CD4-positive, alpha-beta memory T cell (primary cell): ENCODE results near the gene PDE4B. TPM values are rescaled to one million over a fixed set of nuclear protein-coding genes. Genes with fewer than 3 reads are reported as not detected.
"Not testable (repeated sequence)": the region's sequence is repeated elsewhere in the genome, so short reads cannot be mapped to it uniquely, and the experiment has no call there.

Experiments used
- CTCF ChIA-PET: fragments of 350-600 bp; sonication (Branson Sonifier 250); formaldehyde crosslinking; loops from one replicate; lab custom pipeline; 2021; ENCODE audit warnings: inconsistent platforms; ENCODE audit not compliant: partially characterized antibody; lab: Charles Lee
- POLR2A ChIA-PET: fragments of 350-600 bp; sonication (Branson Sonifier 250); formaldehyde crosslinking; loops from one replicate; lab custom pipeline; 2021; ENCODE audit not compliant: partially characterized antibody; lab: Charles Lee
- DNase-seq, 5 donors: peaks; one replicate each; pipeline versions ENCODE4 v3.0.0 to v3.0.0-alpha.2; 2020 to 2022; ENCODE audit warnings: mixed read lengths in 1 of 5
- H3K27ac ChIP-seq: one replicate; pipeline ENCODE4 v1.7.0; 2013; ENCODE audit warnings: low read depth, low read length
- H3K27me3 ChIP-seq: 2 replicates; pipeline ENCODE4 v1.7.0; 2013; ENCODE audit warnings: mild to moderate bottlenecking, low read length, moderate library complexity; ENCODE audit not compliant: insufficient read depth
- H3K36me3 ChIP-seq: 2 replicates; pipeline ENCODE4 v1.7.0; 2013; ENCODE audit warnings: mild to moderate bottlenecking, low read length, moderate library complexity; ENCODE audit not compliant: insufficient read depth
- H3K4me1 ChIP-seq: 2 replicates; pipeline ENCODE4 v1.7.0; 2013; ENCODE audit warnings: mild to moderate bottlenecking, low read length, moderate library complexity; ENCODE audit not compliant: insufficient read depth
- H3K4me3 ChIP-seq, 2 donors: one replicate each; pipeline ENCODE4 v1.7.0; 2013; ENCODE audit warnings: low read length in 2 of 2, mild to moderate bottlenecking in 1 of 2
- H3K9me3 ChIP-seq, 2 donors: one replicate each; pipeline ENCODE4 v1.7.0; 2013; ENCODE audit warnings: low read length in 2 of 2, control low read depth in 1 of 2; ENCODE audit not compliant: control insufficient read depth in 1 of 2
- H3K27ac Mint-ChIP-seq, 7 donors: one replicate each; pipeline ENCODE4 v1.8.0; 2020 to 2021; ENCODE audit warnings: mixed read lengths in 7 of 7, mild to moderate bottlenecking in 6 of 7, inconsistent platforms in 3 of 7, moderate library complexity in 3 of 7
- H3K27me3 Mint-ChIP-seq, 2 donors: one replicate each; pipeline ENCODE4 v1.8.0; 2020 to 2021; ENCODE audit warnings: mixed read lengths in 2 of 2
- H3K36me3 Mint-ChIP-seq, 2 donors: one replicate each; pipeline ENCODE4 v1.8.0; 2020 to 2021; ENCODE audit warnings: mixed read lengths in 2 of 2, inconsistent platforms in 1 of 2, mild to moderate bottlenecking in 1 of 2
- H3K4me1 Mint-ChIP-seq, 4 donors: one replicate each; pipeline ENCODE4 v1.8.0; 2020 to 2021; ENCODE audit warnings: mixed read lengths in 4 of 4, mild to moderate bottlenecking in 1 of 4
- H3K4me3 Mint-ChIP-seq, 8 donors: one replicate each; pipeline ENCODE4 v1.8.0; 2020 to 2021; ENCODE audit warnings: mixed read lengths in 8 of 8, mild to moderate bottlenecking in 7 of 8, moderate library complexity in 6 of 8, inconsistent platforms in 3 of 8
- H3K9me3 Mint-ChIP-seq, 8 donors: one replicate each; pipeline ENCODE4 v1.8.0; 2020 to 2021; ENCODE audit warnings: mixed read lengths in 8 of 8, mild to moderate bottlenecking in 5 of 8, inconsistent platforms in 3 of 8, moderate library complexity in 1 of 8
- intact Hi-C: fragments of 100-400 bp; cut with micrococcal nuclease; formaldehyde crosslinking; loops from one replicate; pipeline ENCODE4 v1.15.1; 2023
- polyA plus RNA-seq, 2 donors: library from polyadenylated mRNA; unstranded; fragments of 300-500 nt; fragmentation: Illumina TruSeq; gene quantifications; one replicate each; pipeline ENCODE4 v1.2.3, GENCODE V29; 2021
- total RNA-seq, 2 experiments: library from RNA; stranded (reverse); gene quantifications; one replicate each; pipeline ENCODE4 v1.2.3, GENCODE V29; 2021

The PDE4B gene
- total and polyA plus RNA-seq, 4 experiments from 2014 or later, result 33.8 to 116 (median 40.7) TPM

GRCh38 chr1:65997693-65998092, 205.0 kb downstream of the PDE4B start:
- Mint-ChIP-seq H3K4me1 (peaks cover 0 to 1% (median 0%) of the 10 kb centered on the region in 4 donors), H3K4me3 (no peak overlapping the region), H3K9me3 (no peaks in the 10 kb centered on the region), H3K27me3 (peaks cover 11 to 12% of the 10 kb centered on the region in 2 donors), H3K36me3 (no peaks in the 10 kb centered on the region), H3K27ac (no peak overlapping the region)
- Histone ChIP-seq H3K4me3 (no peak overlapping the region), H3K36me3 (no peaks in the 10 kb centered on the region), H3K27ac (no peak overlapping the region), H3K27me3 (no peaks in the 10 kb centered on the region), H3K9me3 (no peaks in the 10 kb centered on the region), H3K4me1 (no peaks in the 10 kb centered on the region)
- intact Hi-C loops, result no loop called here
- DNase-seq, result no peak
- CTCF ChIA-PET, result no interaction called here
- POLR2A ChIA-PET, result no interaction called here

- no peaks in the 10 kb centered on the region for H3K4me1 ChIP-seq
- H3K27ac ChIP-seq, result no peak overlapping the region
- H3K4me3 ChIP-seq, result no peak overlapping the region
- ChIA-PET POLR2A (no interaction called here), CTCF (no interaction called here)
- no peak overlapping the region for H3K4me3 Mint-ChIP-seq
- DNase-seq, result no peak
- H3K27ac Mint-ChIP-seq, result no peak overlapping the region
- no peaks in the 10 kb centered on the region for H3K27me3 ChIP-seq
- peaks cover 11% of the 10 kb centered on the region in 2 donors for H3K27me3 Mint-ChIP-seq
- no peaks in the 10 kb centered on the region for H3K36me3 ChIP-seq
- no peaks in the 10 kb centered on the region for H3K9me3 Mint-ChIP-seq
- H3K4me1 Mint-ChIP-seq, result no peaks in the 10 kb centered on the region
- H3K9me3 ChIP-seq, result no peaks in the 10 kb centered on the region
- H3K36me3 Mint-ChIP-seq, result no peaks in the 10 kb centered on the region
- intact Hi-C loops, result no loop called here
These were observed 206.3 kb downstream of the PDE4B start for GRCh38 chr1:65998763-65999583.

GRCh38 chr1:66000033-66000637, 207.4 kb downstream of the PDE4B start:
- peaks cover 9 to 11% of the 10 kb centered on the region in 2 donors for H3K27me3 Mint-ChIP-seq
- H3K36me3 Mint-ChIP-seq, result no peaks in the 10 kb centered on the region
- H3K4me1 Mint-ChIP-seq, result no peaks in the 10 kb centered on the region
- no peaks in the 10 kb centered on the region for H3K36me3 ChIP-seq
- H3K27me3 ChIP-seq, result no peaks in the 10 kb centered on the region
- no peaks in the 10 kb centered on the region for H3K9me3 Mint-ChIP-seq
- intact Hi-C loops, result no loop called here
- ChIA-PET CTCF (interaction anchor here (1.3 kb wide), 1 partner anchor 13 kb away, joined by 3 read pairs; no protein-coding TSS in a partner anchor), POLR2A (no interaction called here)
- DNase-seq, result no peak
- H3K4me3 Mint-ChIP-seq, result no peak overlapping the region
- H3K4me1 ChIP-seq, result no peaks in the 10 kb centered on the region
- H3K27ac Mint-ChIP-seq, result no peak overlapping the region
- no peak overlapping the region for H3K27ac ChIP-seq
- no peaks in the 10 kb centered on the region for H3K9me3 ChIP-seq
- no peak overlapping the region for H3K4me3 ChIP-seq

DNA sequence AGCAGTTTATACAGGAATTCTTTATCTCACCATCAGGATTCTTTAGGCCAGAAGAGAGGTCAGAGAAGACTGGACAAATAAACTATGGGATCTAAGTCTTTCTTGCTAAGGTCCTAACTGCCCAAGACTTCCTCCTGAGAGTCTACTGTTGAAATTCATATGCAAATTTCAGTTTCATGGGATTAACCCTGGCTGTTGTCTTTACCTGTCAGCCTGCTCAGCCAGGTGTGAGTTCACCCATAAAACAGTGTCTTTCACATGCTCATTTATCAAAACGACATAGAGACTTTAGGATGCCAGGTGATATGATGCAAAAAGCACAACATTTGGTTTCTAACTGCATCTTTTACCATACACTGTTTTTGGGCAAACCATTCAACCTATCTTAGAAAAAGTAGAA, 211.0 kb downstream of the PDE4B start:
- Mint-ChIP-seq H3K4me1 (no peaks in the 10 kb centered on the region), H3K9me3 (no peaks in the 10 kb centered on the region), H3K36me3 (no peaks in the 10 kb centered on the region), H3K27ac (no peak overlapping the region), H3K4me3 (no peak overlapping the region), H3K27me3 (peaks cover 3 to 5% of the 10 kb centered on the region in 2 donors)
- no peak for DNase-seq
- ChIA-PET POLR2A (no interaction called here), CTCF (no interaction called here)
- no peak overlapping the region for H3K4me3 ChIP-seq
- H3K27me3 ChIP-seq, result no peaks in the 10 kb centered on the region
- no peaks in the 10 kb centered on the region for H3K36me3 ChIP-seq
- intact Hi-C loops, result no loop called here
- H3K27ac ChIP-seq, result no peak overlapping the region
- no peaks in the 10 kb centered on the region for H3K9me3 ChIP-seq
- no peaks in the 10 kb centered on the region for H3K4me1 ChIP-seq

- intact Hi-C loops, H3K4me3 Mint-ChIP-seq, H3K27ac Mint-ChIP-seq: not testable (repeated sequence)
These were observed 213.8 kb downstream of the PDE4B start for GRCh38 chr1:66006534-66006933.

GRCh38 chr1:66012106-66012784, 219.6 kb downstream of the PDE4B start:
- H3K4me1 Mint-ChIP-seq, result peaks cover 0 to 3% (median under 1%) of the 10 kb centered on the region in 4 donors
- Histone ChIP-seq H3K27me3 (no peaks in the 10 kb centered on the region), H3K27ac (no peak overlapping the region), H3K4me3 (no peak overlapping the region), H3K36me3 (no peaks in the 10 kb centered on the region), H3K4me1 (no peaks in the 10 kb centered on the region), H3K9me3 (no peaks in the 10 kb centered on the region)
- ChIA-PET POLR2A (no interaction called here), CTCF (no interaction called here)
- intact Hi-C loops, result no loop called here
- H3K36me3 Mint-ChIP-seq, result no peaks in the 10 kb centered on the region
- peaks cover 0 to 1% (median 0%) of the 10 kb centered on the region in 8 donors for H3K9me3 Mint-ChIP-seq
- no peak overlapping the region for H3K4me3 Mint-ChIP-seq
- H3K27ac Mint-ChIP-seq, result no peak overlapping the region
- DNase-seq, result no peak
- H3K27me3 Mint-ChIP-seq, result peaks cover 2 to 17% of the 10 kb centered on the region in 2 donors

More at GRCh38 chr1:66006534-66006933, 213.8 kb downstream of the PDE4B start:
- H3K27me3 ChIP-seq, H3K9me3 ChIP-seq, POLR2A ChIA-PET, DNase-seq, H3K36me3 ChIP-seq, H3K27ac ChIP-seq, H3K4me3 ChIP-seq, CTCF ChIA-PET, H3K36me3 Mint-ChIP-seq, H3K4me1 ChIP-seq, H3K4me1 Mint-ChIP-seq, H3K9me3 Mint-ChIP-seq: not testable (repeated sequence)
- H3K27me3 Mint-ChIP-seq, result peaks cover 3 to 13% of the 10 kb centered on the region in 2 donors

DNA sequence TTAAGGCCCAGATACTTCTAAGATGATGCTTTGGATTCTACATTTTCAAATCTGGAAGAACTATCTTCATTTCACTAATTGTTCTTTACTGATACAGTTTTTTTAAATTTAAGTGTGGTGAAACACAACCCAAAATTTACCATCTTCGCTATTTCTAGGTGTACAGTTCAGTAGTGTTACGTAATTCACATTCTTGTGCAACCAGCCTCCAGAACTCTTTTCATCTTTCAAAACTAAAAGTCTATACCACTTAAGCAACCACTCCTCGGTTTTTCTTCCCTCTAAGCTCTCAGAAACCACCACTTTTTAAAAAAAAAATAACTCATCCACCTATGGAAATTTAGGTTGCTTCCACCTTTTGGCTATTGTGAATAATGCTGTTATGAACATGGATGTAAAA, 220.7 kb downstream of the PDE4B start:
- Histone ChIP-seq H3K27ac (no peak overlapping the region), H3K4me3 (no peak overlapping the region)

More for the DNA sequence above, 220.7 kb downstream of the PDE4B start:
- POLR2A ChIA-PET, result no interaction called here
- Histone ChIP-seq H3K36me3 (no peaks in the 10 kb centered on the region), H3K27me3 (no peaks in the 10 kb centered on the region), H3K9me3 (no peaks in the 10 kb centered on the region), H3K4me1 (no peaks in the 10 kb centered on the region)
- CTCF ChIA-PET, result no interaction called here
- Mint-ChIP-seq H3K27me3 (peaks cover 2 to 17% of the 10 kb centered on the region in 2 donors), H3K9me3 (peaks cover 0 to 1% (median 0%) of the 10 kb centered on the region in 8 donors), H3K27ac (no peak overlapping the region), H3K36me3 (no peaks in the 10 kb centered on the region), H3K4me1 (peaks cover 0 to 3% (median under 1%) of the 10 kb centered on the region in 4 donors), H3K4me3 (no peak overlapping the region)
- intact Hi-C loops, result no loop called here
- DNase-seq, result no peak
